ENCODE results near the gene NIPA2. TPM values are rescaled to one million over a fixed set of nuclear protein-coding genes. Genes with fewer than 3 reads are reported as not detected.
A peak's percentile ranks its signal among the peaks of the same experiment; 100 is the strongest.

Gene NIPA2
- total RNA-seq, 1 donor from 2014 or later, result 103 TPM

GRCh38 chr15:22831473-22831872, 7.0 kb upstream of the NIPA2 start:
- H3K4me3 ChIP-seq (ENCODE audit: insufficient read depth, low read depth, low read length), result no peak overlapping the region
- no peaks in the 10 kb centered on the region for H3K27me3 ChIP-seq (ENCODE audit: insufficient read depth, low read length)
- no peaks in the 10 kb centered on the region for H3K4me1 ChIP-seq (ENCODE audit: insufficient read depth, low read length)
- peaks cover 4% of the 10 kb centered on the region for H3K4me1 Mint-ChIP-seq (ENCODE audit: low read depth, unreplicated experiment)
- no peaks in the 10 kb centered on the region for H3K36me3 ChIP-seq (ENCODE audit: insufficient read depth, low read length)
- TF ChIP-seq, protein P1, sequence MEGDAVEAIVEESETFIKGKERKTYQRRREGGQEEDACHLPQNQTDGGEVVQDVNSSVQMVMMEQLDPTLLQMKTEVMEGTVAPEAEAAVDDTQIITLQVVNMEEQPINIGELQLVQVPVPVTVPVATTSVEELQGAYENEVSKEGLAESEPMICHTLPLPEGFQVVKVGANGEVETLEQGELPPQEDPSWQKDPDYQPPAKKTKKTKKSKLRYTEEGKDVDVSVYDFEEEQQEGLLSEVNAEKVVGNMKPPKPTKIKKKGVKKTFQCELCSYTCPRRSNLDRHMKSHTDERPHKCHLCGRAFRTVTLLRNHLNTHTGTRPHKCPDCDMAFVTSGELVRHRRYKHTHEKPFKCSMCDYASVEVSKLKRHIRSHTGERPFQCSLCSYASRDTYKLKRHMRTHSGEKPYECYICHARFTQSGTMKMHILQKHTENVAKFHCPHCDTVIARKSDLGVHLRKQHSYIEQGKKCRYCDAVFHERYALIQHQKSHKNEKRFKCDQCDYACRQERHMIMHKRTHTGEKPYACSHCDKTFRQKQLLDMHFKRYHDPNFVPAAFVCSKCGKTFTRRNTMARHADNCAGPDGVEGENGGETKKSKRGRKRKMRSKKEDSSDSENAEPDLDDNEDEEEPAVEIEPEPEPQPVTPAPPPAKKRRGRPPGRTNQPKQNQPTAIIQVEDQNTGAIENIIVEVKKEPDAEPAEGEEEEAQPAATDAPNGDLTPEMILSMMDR (IDR thresholded peaks at IDR 0.05; ENCODE audit: insufficient read depth, low read depth, low read length), result no peak
- TF ChIP-seq EZH2 (IDR thresholded peaks at IDR 0.05; ENCODE audit: insufficient read depth, low read length), result no peak
- H3K9me3 ChIP-seq (ENCODE audit: insufficient read depth, low read depth, low read length), result no peaks in the 10 kb centered on the region
- DNase-seq (ENCODE audit: low read depth) (no peak), FAIRE-seq (no peak)
- H3K27me3 Mint-ChIP-seq (ENCODE audit: low read depth, unreplicated experiment), result no peaks in the 10 kb centered on the region
- H3K27ac ChIP-seq (ENCODE audit: low read depth, low read length), result no peak overlapping the region
- H2AFZ ChIP-seq (ENCODE audit: low read depth, low read length), result no peak overlapping the region
- no peaks in the 10 kb centered on the region for H3K79me2 ChIP-seq (ENCODE audit: insufficient read depth, low read length)
- H3K9ac ChIP-seq (ENCODE audit: low read length), result no peak overlapping the region
- H4K20me1 ChIP-seq (ENCODE audit: insufficient read depth, low read length), result no peaks in the 10 kb centered on the region
- H3K27ac Mint-ChIP-seq (ENCODE audit: unreplicated experiment), result no peak overlapping the region
- no peak overlapping the region for H3K4me2 ChIP-seq (ENCODE audit: low read length)
- H3K9me3 Mint-ChIP-seq (ENCODE audit: unreplicated experiment), result no peaks in the 10 kb centered on the region
- H3K4me3 Mint-ChIP-seq (ENCODE audit: unreplicated experiment), result no peak overlapping the region
- peaks cover 5% of the 10 kb centered on the region for H3K36me3 Mint-ChIP-seq (ENCODE audit: low read depth, unreplicated experiment)

DNA sequence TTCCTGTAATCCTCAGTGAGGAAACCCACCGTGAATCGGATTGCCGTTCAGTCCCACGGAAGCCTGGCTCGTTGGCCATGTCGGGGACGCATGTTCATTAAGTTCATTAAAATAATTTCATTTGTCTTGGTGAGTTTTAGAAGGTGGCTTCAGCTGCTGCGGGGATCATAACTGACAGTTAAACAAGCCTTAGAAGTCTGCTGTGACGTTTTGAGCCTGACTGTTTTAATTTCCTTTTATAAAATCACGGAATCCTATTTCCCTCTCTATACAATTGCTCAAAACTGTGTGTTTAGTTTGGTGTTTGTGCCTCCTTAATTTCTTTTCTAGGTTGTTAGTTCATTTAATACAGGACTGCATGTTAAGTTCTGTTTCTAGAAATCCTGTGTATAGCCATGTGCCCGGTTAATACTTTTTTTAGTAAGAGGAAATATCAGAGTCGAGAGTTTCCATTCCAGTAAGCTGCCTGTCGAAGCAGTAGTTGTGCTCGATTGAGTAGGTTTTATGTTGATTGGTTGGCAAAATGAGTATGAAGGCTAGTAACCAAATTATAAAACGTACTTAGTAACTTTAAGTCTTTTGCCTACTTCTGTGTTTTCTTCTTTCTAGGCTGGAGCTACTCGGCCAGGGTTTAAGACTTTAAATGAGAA, 705 bp downstream of the NIPA2 start:
- peak overlapping the region; percentile 99 for H3K4me3 Mint-ChIP-seq (ENCODE audit: unreplicated experiment)
- Histone ChIP-seq H3K36me3 (ENCODE audit: insufficient read depth, low read length) (peaks cover 4% of the 10 kb centered on the region), H3K4me2 (ENCODE audit: low read length) (peak overlapping the region; percentile 89), H3K9ac (ENCODE audit: low read length) (peak overlapping the region; percentile 88), H3K4me1 (ENCODE audit: insufficient read depth, low read length) (peaks cover 5% of the 10 kb centered on the region), H3K27ac (ENCODE audit: low read depth, low read length) (peak overlapping the region; percentile 90), H2AFZ (ENCODE audit: low read depth, low read length) (peak overlapping the region; percentile 80), H3K79me2 (ENCODE audit: insufficient read depth, low read length) (peaks cover 54% of the 10 kb centered on the region), H4K20me1 (ENCODE audit: insufficient read depth, low read length) (peaks cover 21% of the 10 kb centered on the region), H3K9me3 (ENCODE audit: insufficient read depth, low read depth, low read length) (no peaks in the 10 kb centered on the region), H3K4me3 (ENCODE audit: insufficient read depth, low read depth, low read length) (peak overlapping the region; percentile 83), H3K27me3 (ENCODE audit: insufficient read depth, low read length) (no peaks in the 10 kb centered on the region)
- no peaks in the 10 kb centered on the region for H3K27me3 Mint-ChIP-seq (ENCODE audit: low read depth, unreplicated experiment)
- H3K4me1 Mint-ChIP-seq (ENCODE audit: low read depth, unreplicated experiment), result peaks cover 15% of the 10 kb centered on the region
- H3K9me3 Mint-ChIP-seq (ENCODE audit: unreplicated experiment), result no peaks in the 10 kb centered on the region
- TF ChIP-seq EZH2 (IDR thresholded peaks at IDR 0.05; ENCODE audit: insufficient read depth, low read length), result no peak
- TF ChIP-seq, protein P1 (IDR thresholded peaks at IDR 0.05; ENCODE audit: insufficient read depth, low read depth, low read length), result no peak
- no peaks in the 10 kb centered on the region for H3K36me3 Mint-ChIP-seq (ENCODE audit: low read depth, unreplicated experiment)
- peak; percentile 16 for DNase-seq (ENCODE audit: low read depth)
- no peak for FAIRE-seq
- peak overlapping the region; percentile 97 for H3K27ac Mint-ChIP-seq (ENCODE audit: unreplicated experiment)

Measured in astrocyte (in vitro differentiated cells and primary cell).